ENCODE measurements around the gene PSMA6.
"Not testable (repeated sequence)": the region's sequence is repeated elsewhere in the genome, so short reads cannot be mapped to it uniquely, and the experiment has no call there.

Gene PSMA6

DNA sequence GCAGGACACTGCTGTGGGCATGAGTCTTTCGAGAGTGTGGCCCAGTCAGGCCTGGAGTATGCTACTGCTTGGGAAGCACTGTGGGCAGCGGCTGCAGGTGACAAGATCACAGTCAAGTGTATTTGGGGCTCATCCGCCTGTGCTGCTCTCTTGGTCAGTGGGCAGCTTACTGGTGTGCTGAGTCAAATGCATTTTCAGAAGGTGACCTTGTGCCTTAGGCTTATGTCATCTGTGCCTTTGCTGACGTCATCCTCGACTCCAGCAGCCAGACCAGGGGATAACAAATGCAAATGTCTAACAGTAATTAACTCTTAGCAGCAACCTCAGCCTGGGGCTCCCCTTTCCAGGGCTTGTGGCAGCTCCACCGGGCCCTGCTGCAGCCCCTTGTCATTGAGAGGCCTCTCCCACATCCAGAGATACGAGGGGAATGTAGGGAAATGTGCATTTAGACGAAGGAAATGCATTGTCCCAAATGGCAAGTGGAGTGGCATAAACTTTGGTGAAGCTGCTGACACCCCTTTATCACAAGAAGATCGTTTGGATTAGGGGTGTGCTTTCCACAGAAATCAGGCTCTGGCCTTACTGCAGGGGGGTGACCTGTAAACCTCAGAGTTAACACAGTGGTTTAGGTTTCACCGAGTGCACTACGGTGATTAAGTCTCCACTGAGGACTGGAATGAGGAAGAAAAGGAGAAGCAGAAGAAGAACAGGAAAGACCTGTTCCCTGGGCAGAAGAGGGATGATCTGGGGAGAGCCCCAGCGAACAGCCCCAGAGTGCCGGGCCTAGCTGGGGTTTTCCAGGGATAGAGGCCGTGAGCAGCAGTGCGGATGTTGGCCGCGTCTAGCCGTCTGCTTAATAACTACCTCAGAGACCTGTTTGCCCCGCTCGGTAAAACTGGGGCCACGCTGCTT is 39.7 kb downstream of the PSMA6 start:
- no peak for DNase-seq

DNA sequence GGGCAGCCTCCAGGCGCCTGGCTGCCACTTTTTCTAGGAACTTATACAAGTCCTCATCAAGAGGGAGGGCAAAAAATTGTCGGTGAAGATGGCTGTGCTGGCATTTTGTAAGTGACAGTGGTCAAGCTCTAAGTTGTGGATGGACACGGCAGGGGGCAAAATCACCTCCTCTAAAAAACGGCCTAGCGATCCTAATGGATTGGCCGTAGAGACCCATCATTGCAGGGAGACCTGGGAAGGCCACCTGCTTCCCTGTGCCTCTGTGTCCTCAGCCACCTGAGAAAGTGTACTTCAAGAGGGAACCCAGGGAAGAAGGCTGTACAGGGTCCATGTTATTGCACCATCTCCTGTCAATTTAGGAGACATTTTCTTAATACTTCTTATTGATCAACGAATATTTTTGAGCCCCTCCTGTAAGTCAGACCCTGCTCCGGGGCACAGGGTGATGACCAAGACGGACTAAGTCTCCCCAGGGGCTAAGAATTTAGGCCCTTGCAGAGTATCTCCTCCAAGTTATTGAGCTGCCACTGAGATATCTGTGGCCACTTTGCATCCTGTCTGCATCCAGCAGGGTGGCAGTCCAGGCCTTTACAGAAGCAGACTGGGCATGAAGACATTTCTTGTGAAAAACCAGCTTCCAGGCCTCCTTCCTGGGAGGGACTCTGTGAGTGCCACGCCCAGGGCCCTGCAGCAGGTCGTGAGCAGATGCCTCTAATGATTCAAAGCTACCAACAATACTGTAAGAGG is 40.5 kb downstream of the PSMA6 start:
- peak; percentile 21 to 27 for DNase-seq

DNA sequence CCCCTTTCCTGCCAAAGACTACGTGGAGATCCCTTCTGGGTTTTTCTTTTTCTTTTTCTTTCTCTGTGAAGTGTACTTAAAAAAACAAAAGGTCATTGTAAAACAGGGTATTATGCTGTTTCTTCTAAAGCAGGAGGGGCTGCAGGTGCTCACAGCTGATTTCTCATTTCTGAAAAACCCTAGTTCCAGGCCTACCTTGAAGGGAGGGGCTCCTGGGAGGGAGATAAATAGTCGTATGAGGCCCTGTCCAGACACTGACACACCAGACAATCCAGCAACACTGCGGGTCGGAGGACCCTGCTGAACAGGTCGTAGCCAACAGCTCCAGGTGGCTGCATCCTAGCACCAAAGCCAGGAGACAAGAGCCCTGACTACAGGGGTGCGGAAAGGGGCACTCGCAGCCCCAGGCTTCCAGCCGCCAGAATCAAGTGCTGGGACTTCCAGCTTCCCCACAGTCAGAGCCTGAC is 41.1 kb downstream of the PSMA6 start:
- no peak for DNase-seq

DNA sequence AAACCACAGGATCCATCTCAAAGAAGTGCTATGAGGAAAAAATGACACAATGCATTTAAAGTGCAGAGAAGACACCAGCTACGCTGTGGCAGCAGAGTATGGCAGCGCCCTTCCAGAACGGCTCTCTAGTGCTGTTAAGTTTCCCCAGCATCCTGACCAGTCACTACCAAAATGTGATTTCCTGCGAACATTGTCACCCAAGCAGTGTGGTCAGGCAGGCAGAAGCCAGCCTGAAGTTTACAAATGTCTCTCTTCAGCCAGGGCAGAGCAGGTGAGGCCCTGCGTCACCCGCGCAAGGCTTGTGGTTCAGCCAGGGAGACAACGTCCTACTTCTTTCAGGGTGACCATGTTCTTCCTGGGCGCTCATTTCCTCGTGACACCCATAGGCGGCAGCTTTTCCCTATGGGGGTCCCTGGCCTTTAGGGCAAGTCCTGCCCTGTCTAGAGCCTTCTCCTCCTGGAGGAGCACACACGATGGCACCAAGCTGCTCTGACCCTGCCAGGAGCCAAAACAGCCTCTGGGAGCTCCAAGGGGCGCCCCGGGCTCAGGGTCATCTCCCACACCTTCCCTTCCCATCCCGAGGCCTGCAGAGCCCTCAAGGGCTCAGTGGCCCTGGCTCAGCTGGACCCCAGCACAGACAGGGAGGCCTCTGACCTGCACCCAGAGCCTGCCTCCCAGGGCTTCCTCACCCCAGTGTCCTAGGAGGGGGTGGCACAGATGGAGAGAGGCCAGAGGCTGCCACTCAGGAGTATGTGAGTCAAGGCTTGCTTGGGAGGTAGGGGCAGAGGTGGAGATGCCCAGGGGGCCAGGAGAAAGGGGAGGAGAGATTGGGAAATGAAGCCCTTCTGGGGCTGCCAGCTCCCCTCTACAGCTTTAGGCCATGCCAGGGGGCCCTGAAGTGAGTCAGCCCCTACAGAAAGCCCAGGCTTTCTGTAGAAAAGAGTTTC is 41.9 kb downstream of the PSMA6 start:
- no peak for DNase-seq

DNA sequence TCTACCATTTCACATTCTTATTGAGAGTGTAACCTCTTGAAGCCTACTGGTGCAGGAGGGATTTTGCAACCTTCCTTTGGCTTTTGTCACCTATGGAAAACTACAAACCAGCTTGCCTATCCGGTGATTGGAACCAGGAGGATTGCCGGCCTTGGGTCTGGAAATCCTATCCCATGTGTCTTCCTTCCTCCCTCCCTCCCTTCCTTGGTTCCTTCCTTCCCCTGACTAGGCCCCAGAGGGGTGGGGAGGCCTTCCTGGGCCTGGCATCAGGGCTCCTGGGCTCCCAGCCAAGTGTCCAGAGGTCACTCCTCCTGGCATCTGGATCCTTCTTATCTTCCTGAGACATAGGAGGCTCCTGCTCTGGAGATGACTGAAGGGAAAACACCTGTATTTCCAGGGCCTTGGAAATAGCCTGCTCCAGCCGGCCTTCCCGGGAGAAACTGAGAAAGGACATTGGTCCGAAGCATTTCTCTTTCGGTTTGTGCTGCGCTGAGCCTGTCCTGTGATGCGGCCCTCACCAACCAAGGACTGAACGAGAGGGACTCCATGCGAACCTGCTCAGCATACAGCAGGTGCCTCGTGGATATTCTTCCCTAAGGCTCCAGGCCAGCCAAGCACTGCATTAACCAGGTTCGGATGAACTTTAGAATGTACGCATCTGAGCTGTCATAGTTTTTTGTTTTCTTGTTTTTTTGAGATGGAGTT is 43.4 kb downstream of the PSMA6 start:
- no peak for DNase-seq

DNA sequence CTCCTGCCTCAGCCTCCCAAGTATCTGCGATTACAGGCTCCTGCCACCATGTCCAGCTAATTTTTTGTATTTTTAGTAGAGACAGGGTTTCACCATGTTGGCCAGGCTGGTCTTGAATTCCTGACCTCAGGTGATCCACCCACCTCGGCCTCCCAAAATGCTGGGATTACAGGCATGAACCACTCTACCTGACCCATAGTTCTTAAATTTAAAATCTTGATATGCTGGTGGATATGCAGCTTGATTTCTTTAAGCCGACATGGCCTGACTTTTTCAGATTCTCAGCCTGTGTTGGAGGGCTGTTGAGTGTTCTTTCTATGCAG is 44.0 kb downstream of the PSMA6 start:
- not testable (repeated sequence) for DNase-seq

DNA sequence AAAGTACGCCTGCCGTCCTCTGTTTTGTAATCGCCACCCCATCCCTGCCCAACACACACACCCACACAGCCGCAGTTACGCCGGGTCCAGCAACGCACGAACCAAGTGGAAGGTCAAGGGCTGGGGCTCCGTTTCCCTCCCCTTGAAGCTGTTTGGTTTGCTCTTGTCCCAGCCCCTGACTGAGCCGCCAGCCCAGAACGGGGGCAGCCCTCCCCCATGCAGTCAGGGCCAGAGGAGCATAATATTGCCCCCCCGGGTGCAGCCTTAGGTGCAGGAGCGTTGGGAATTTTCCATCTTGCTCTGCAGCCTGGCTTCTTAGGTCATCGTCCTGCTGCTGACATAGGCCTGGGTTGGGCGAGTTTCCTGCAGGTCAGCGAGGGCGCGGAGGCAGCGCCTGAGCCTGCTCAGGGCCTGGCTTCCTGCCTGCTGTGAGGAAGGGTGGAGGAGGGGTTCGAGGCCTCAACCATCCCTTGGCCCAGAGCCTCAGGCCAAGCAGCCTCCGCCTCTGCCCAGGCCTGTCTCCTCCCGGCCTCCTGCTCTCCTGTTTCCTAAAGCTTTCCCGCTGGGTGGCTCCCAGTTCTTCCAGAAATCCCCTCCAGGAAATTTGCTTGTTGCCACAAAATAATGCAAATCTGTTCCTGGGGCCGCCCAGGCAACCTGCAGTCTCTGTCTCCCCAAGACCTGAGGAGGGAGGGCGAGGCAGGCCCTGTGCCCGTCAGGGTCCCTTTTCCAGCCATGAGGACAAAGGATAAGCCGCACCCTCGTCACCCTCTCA is 44.5 kb downstream of the PSMA6 start:
- no peak for DNase-seq

DNA sequence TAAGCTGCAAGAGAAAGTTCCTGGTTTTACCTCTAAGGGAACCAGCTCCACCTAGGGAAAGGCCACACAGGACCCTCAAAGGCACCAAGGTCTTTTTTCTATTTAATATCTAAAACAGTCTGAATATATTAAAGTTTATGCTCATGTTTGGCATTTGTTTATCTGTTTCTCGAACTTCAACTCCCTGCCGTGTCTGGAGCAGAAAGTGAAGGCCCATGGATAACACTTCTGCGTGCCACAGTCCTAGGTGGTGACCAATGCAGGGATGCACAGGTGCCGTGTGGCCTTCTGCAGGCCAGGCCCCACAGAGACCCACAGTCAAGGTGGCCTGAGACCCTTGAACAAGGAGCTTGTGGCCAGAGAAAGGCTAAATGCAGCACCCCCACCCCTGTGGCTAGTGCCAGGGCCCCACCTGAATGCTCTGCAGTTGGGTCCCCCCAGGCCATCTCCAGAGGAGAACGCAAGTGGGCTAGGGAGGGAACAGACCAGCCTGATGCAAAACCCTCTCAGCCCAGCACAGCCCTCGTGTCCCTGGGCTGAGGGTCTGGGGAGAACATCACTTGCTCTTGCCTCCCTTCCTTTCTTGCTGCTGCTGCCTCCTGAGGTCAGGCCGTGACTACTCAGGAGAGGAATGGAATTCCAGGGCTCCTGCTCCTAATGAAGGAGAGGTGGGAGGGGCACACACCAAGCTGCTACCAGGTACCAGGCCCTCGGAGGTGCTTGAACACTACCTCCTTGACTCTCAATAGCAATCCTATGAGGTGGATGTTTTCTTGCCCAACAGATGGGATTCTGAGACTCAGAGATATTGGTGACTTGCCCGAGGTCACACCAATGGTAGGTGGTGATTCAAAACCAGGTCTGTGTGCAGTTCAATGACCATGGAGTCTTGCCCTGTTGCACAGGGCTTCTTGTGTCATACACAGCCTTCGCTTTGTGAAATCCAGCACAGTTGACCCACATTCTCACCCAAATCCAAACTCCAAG is 45.4 kb downstream of the PSMA6 start:
- DNase-seq, result no peak

DNA sequence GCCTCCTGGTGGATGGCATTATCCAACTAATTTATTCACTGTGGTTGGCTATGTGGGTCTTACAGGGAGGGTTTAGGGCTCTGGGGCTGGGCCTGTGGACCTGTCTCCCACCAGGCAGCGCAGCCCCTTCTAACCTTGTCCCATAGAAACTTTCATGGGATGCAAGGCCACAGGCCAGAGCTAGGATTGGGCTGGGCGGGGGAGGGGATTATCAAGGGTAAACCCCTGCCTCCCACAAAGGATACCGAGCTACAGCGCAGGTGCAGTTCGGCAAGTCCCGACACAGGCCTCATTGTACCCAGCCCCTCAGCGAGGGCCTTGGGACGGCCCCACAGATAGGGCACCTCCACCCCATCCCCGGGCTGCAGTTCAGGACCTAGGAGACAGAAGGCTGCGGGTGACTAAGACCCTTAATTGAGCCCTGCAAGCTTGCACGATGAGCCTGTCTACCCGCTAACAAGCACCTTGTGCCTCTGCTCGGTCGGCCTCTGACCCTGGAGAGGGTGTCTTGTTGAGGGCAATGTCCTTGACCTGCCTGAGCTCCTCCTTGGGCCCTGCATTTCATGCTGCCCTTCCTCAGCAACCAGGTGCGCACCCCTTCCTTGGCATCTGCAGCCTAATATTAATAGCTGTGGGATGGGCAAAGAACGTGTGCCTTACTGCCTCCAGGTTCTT is 46.7 kb downstream of the PSMA6 start:
- no peak for DNase-seq

DNA sequence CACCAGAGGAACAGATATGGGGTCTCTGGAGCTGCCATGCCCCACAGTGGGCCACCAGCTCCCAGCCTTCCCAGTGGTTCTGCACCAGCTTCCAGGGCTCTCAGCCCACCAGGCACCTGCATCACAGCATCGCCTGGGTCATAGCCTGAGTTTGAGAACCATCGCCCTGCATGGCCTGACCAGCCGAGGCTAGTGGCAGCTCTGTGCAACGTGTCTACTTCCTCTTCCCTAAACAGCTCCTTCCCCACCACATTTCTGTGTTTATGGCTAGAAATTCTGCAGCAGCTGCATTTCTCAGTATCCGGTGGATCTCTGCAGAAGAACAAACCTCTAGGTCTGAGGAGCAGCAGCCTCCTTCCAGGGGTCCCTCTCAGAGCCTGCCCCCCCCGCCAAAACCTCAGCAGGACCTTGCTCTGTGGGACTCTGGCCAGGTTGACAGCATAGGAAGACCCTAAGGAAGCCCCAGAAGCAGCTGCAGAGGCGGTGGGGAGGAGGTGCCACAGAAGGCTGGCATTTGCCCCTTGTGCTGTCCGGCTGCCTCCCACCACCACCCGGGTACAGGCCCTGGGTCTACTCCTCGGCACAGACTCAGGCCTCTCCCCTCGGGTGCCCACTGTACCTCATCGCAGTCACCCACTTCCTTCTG is 47.7 kb downstream of the PSMA6 start:
- DNase-seq, result no peak

DNA sequence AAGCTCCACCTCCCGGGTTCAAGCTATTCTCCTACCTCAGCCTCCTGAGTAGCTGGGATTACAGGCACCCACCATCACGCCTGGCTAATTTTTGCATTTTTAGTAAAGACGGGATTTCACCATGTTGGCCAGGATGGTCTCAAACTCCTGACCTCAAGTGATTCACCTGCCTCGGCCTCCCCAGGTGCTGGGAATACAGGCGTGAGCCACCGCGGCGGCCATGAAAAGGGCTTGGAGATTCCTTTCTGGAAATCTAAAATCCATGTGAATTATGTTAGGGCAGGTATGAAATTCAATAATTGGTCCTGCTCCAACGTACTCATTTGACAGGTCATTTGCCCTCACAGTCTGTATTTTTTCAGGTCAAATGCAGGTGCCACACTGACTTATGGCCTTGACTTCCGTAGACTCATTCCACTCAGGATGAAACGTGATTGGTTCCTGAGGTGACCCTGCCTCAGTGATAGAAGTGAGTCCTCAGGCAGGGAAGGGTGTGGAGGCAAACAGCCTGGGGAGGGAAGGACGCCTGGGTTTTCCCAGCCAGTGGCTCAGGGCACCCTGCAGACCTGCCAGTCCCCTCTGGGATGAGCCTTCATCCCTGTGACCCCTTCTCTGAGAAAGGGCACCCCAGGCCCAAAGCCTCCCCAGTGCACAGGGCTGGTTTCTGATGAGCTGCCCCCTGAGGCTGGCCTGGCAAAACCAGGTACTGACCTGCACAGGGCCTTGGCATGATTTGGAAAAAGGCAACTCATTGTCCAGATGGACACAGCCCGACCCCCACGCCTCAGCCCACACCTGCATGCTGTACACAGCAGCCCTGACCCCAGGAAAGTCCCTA is 48.7 kb downstream of the PSMA6 start:
- no peak for DNase-seq

DNA sequence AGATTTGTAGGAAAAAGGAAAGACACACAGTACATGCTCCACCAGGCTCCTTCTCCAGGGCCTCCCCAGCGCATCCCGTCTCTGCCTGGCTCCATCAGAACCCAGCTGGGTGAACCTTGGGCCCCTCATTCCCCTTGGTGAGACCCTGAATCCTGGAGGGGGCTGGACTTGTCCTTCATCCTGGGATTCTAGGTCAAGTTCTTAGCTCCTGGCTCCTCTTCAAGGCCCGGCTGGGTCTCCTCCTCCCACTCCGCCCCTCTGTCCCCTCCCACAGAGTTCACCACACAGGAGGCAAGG is 49.2 kb downstream of the PSMA6 start:
- no peak for DNase-seq

DNA sequence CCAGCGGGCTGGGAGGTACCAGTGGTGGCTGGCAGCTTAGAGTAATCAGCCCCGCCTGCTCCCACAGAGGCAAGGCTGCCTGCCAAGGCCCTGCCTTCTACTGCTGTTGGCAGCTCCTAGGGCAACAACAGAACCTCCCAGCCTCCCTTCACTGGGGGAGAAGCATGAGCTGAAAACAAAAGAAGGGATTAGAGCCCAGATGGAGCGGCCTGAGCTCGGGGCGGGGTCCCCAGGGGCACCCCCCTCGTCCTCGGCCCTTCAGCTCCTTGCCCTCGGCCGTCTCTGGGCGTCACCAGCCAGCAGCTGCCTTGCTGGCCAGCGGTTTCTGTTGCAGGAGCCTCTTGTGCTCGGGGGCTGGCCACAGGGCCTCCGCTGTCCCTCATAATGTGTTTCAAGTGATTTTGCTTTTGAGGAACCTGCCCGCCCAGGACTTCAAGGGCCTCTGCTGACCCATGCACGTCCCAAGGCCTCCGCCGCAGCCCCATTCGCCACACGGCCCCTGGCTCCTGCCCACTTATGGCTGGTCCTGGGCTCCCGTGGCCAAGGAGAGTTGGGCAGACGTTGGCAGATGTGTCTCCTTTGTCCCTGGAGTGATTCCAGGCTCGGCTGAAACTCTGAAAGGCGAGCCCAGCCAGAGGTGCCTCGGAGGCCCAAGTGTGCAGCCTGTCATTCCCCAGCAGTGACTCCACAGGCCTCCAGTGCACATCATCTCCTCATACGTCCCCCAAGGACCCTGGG is 49.7 kb downstream of the PSMA6 start:
- no peak for DNase-seq

DNA sequence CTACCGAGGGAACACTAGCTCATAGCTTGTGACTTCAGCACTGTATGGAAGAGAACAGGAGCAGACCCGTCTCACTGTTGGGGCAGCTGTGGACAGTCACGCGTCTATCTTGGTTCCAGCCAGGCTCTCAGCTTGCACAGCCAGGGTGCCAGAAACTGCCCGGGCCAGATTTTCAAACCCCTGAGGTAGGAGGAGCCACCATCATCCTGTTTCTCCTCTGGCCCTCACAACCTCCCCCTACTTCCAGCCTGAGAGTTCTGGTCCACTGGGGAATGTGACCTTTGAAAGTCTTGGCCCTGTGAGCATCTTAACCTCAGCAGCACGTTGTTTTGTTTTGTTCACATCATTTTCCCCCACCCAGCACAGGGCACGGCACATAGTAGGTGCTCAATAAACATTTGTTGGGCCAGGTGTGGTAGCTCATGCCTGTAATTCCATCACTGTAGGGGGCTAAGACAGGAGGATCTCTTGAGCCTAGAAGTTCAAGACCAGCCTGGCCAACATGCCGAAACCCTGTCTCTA is 50.4 kb downstream of the PSMA6 start:
- DNase-seq, result no peak

DNA sequence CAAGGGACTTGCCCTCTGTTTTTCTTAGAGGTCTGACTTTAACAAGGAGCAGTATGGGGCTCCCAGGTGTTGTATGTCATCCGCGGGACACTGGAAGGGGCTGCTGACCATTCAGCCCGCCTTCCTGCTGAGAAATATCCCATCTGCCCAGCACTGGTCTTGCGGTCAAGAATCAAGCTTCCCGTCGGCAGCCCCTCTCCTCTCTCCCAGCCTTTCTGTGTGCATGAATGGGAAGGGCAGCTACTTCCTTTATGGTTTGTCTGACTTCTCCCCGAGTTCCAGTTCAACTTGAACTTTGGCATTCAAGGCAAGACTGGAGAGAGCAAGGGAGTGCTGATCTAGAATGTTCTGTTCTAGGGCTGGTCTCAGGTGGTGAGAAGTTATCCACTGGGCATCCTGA is 51.5 kb downstream of the PSMA6 start:
- DNase-seq, result no peak

DNA sequence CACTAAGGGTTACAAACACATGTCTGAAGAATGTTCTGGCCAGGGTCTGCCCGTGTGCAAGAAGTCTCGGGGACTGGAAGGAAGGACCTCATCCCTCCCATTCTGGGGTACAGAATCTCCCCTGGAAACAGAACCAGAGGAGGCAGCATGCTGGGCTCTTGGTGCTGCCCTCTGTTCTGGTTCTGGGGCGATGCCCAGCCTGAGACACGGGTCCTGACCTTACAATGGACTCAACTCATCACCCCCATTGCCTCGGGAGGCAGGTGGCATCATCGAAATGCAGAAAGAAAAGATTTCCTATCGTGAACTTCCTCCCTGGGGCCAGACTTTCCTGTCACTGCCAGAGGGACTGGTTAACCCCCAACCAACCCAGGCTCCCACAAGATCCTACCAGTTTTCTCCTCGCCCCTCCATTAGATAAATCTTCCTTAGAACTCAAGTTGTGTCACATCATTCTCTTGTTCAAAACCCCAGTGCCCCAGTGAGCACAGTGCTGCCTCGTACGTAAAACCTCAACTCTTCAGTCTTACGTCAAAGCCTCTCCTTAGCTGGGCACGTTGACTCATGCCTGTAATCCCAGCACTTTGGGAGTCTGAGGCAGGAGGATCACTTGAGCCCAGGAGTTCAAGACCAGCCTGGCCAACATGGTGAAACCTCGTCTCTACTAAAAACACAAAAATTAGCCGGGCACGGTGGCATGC is 52.1 kb downstream of the PSMA6 start:
- DNase-seq, result no peak

Data from activated CD4-positive, alpha-beta T cell treated with anti-CD3 and anti-CD28 coated beads, Interleukin-2, amount 50 U/mL, for 4 hours (primary cell).